Measurements from ENCODE around the gene ZRANB1.
"Not testable (repeated sequence)": the region's sequence is repeated elsewhere in the genome, so short reads cannot be mapped to it uniquely, and the experiment has no call there.

ZRANB1 gene

GRCh38 chr10:124941823-124942222 lies at the start of gene ZRANB1:
TSS of gene ZRANB1 (plus strand) at chr10:124942123. CDS start at chr10:124942494, 371 bp downstream.
- no peak for DNase-seq (ENCODE audit: low read depth in 2 of 2)

- DNase-seq (ENCODE audit: low read depth in 2 of 2): no peak
Measured at GRCh38 chr10:124892905-124893304, 49.0 kb upstream of the ZRANB1 start.

- DNase-seq (ENCODE audit: low read depth in 2 of 2): no peak
Measured at GRCh38 chr10:124894569-124895215, 47.2 kb upstream of the ZRANB1 start.

GRCh38 chr10:124896751-124897150 lies 45.2 kb upstream of the ZRANB1 start:
- no peak for DNase-seq (ENCODE audit: low read depth in 2 of 2)

GRCh38 chr10:124898471-124898870 lies 43.5 kb upstream of the ZRANB1 start:
- no peak for DNase-seq (ENCODE audit: low read depth in 2 of 2)

- DNase-seq (ENCODE audit: low read depth in 2 of 2): no peak
Measured at GRCh38 chr10:124899151-124899550, 42.8 kb upstream of the ZRANB1 start.

GRCh38 chr10:124902462-124902861 lies 39.5 kb upstream of the ZRANB1 start:
- DNase-seq (ENCODE audit: low read depth in 2 of 2): no peak

- no peak for DNase-seq (ENCODE audit: low read depth in 2 of 2)
Measured at GRCh38 chr10:124903111-124903510, 38.8 kb upstream of the ZRANB1 start.

GRCh38 chr10:124904796-124905195 lies 37.1 kb upstream of the ZRANB1 start:
- no peak for DNase-seq (ENCODE audit: low read depth in 2 of 2)

- DNase-seq (ENCODE audit: low read depth in 2 of 2): no peak
Measured at GRCh38 chr10:124906551-124907001, 35.3 kb upstream of the ZRANB1 start.

GRCh38 chr10:124909563-124909962 lies 32.4 kb upstream of the ZRANB1 start:
- DNase-seq (ENCODE audit: low read depth in 2 of 2): no peak

- DNase-seq (ENCODE audit: low read depth in 2 of 2): no peak
Measured at GRCh38 chr10:124911124-124912067, 30.5 kb upstream of the ZRANB1 start.

- no peak for DNase-seq (ENCODE audit: low read depth in 2 of 2)
Measured at GRCh38 chr10:124912101-124912886, 29.6 kb upstream of the ZRANB1 start.

- no peak for DNase-seq (ENCODE audit: low read depth in 2 of 2)
Measured at GRCh38 chr10:124913167-124913566, 28.8 kb upstream of the ZRANB1 start.

GRCh38 chr10:124914398-124914797 lies 27.5 kb upstream of the ZRANB1 start:
- not testable (repeated sequence) for DNase-seq (ENCODE audit: low read depth in 2 of 2)

- DNase-seq (ENCODE audit: low read depth in 2 of 2): no peak
Measured at GRCh38 chr10:124916098-124916584, 25.8 kb upstream of the ZRANB1 start.

- peak; percentile 94 to 95 for DNase-seq (ENCODE audit: low read depth in 2 of 2)
Measured at GRCh38 chr10:124916585-124917427, 25.1 kb upstream of the ZRANB1 start.

- peak; percentile 4 to 8 for DNase-seq (ENCODE audit: low read depth in 2 of 2)
Measured at GRCh38 chr10:124917428-124918190, 24.3 kb upstream of the ZRANB1 start.

GRCh38 chr10:124918191-124918830 lies 23.6 kb upstream of the ZRANB1 start:
- no peak for DNase-seq (ENCODE audit: low read depth in 2 of 2)

- DNase-seq (ENCODE audit: low read depth in 2 of 2): no peak
Measured at GRCh38 chr10:124918906-124919305, 23.0 kb upstream of the ZRANB1 start.
